Testis (tissue), 3 donors: ENCODE measurements around the gene DNHD1. TPM values are rescaled to one million over a fixed set of nuclear protein-coding genes. Genes with fewer than 3 reads are reported as not detected.

Experiments used
- DNase-seq: peaks from one replicate; pipeline ENCODE4 v3.0.0-alpha.2; 2019
- H3K27ac ChIP-seq, 2 donors: fragments of 200-600 bp; sonication (generic); one replicate each; pipeline ENCODE4 v1.5.1; 2019
- H3K27me3 ChIP-seq: fragments of 200-600 bp; sonication (generic); one replicate; pipeline ENCODE4 v1.5.1; 2019
- H3K36me3 ChIP-seq: fragments of 200-600 bp; sonication (generic); one replicate; pipeline ENCODE4 v1.5.1; 2017; ENCODE audit warnings: low read depth; ENCODE audit errors: missing control alignments
- H3K4me1 ChIP-seq: fragments of 200-600 bp; sonication (generic); one replicate; pipeline ENCODE4 v1.5.1; 2019
- H3K4me3 ChIP-seq, 2 donors: fragments of 200-600 bp; sonication (generic); one replicate each; pipeline ENCODE4 v1.5.1; 2017 to 2019
- H3K9me3 ChIP-seq: fragments of 200-600 bp; sonication (generic); one replicate; pipeline ENCODE4 v1.5.1; 2017
- CTCF ChIP-seq, 3 experiments: fragments of 450-650 bp in 2 of 3; fragments of 200-600 bp in 1 of 3; sonication (generic) in 1 of 3; IDR thresholded peaks; one replicate each; pipeline ENCODE4 v1.5.1; 2016 to 2019; ENCODE audit warnings: antibody characterized with exemption in 3 of 3, mild to moderate bottlenecking in 2 of 3, moderate library complexity in 1 of 3
- POLR2A ChIP-seq: fragments of 450-650 bp; IDR thresholded peaks from one replicate; pipeline ENCODE4 v1.6.1; 2017; ENCODE audit warnings: antibody characterized with exemption, mild to moderate bottlenecking, moderate library complexity
- WGBS, 2 donors: methylation state at CpG; one replicate each; pipeline ENCODE4 v1.1.5; 2018; 5-methylcytosine and 5-hydroxymethylcytosine counted together
- intact Hi-C: fragments of 100-400 bp; cut with DNase I; formaldehyde crosslinking; loops from one replicate; pipeline ENCODE4 v1.15.1; 2023; ENCODE audit warnings: low total_unique reads
- polyA plus RNA-seq: library from polyadenylated mRNA; stranded (reverse); fragments of 350-450 nt; fragmentation: Illumina TruSeq; extraction: RNeasy Lipid Tissue Mini Kit (QIAGEN cat#74804); gene quantifications from one replicate; pipeline ENCODE4 v1.2.3, GENCODE V29; 2014; ENCODE audit warnings: low read depth, low replicate concordance; ENCODE audit not compliant: insufficient read depth
- total RNA-seq, 2 donors: library from RNA; depleted of rRNA; stranded (reverse); fragments of >200 nt; gene quantifications; one replicate each; pipeline ENCODE4 v1.2.3, GENCODE V29; 2016

Gene DNHD1
- total and polyA plus RNA-seq, 3 donors from 2014 or later = 66.3 to 103 (median 83.2) TPM

GRCh38 chr11:6570691-6571427 lies 73.8 kb downstream of the DNHD1 start:
- no peak for TF ChIP-seq POLR2A
- H3K36me3 ChIP-seq = no peaks in the 10 kb centered on the region
- intact Hi-C loops = no loop called here
- no peaks in the 10 kb centered on the region for H3K27me3 ChIP-seq
- 51 to 70% methylated on average over 15 to 62 of the region's 62 CpGs for WGBS, 2 donors
- no peak overlapping the region for H3K4me3 ChIP-seq
- no peaks in the 10 kb centered on the region for H3K4me1 ChIP-seq
- H3K9me3 ChIP-seq = no peaks in the 10 kb centered on the region
- H3K27ac ChIP-seq = no peak overlapping the region
- no peak for DNase-seq

DNA sequence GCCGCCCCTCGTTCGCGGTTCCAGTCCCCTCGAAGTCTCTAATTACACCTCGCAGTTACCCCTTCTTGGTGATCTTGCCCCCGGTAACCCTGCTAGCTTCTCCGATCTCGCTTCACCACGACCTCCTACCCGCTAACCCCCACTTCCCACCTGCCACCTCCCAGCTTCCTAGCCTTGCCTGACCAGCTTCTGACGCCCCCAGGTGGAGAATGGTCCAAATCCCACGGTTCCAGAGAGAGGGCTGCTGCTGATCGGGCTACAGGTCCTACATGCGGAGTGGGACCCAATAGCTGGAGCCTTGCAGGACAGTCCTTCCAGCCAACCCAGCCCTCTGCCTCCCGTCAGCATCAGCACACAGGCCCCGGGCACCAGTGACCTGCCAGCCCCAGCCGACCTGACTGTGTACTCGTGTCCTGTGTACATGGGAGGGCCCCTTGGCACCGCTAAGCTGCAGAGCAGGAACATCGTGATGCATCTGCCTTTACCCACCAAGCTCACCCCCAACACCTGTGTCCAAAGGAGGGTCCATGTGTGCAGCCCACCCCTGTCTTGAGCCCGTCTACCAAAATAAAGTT lies 74.4 kb downstream of the DNHD1 start:
- H3K9me3 ChIP-seq = no peaks in the 10 kb centered on the region

GRCh38 chr11:6572215-6572614 lies 75.1 kb downstream of the DNHD1 start:
- no peak for DNase-seq
- H3K4me1 ChIP-seq = no peaks in the 10 kb centered on the region
- TF ChIP-seq POLR2A = no peak
- TF ChIP-seq CTCF (IDR thresholded peaks at IDR 0.05) = no peak
- WGBS, 2 donors = 68 to 86% methylated on average over 2 of the region's 2 CpGs
- no peaks in the 10 kb centered on the region for H3K27me3 ChIP-seq
- H3K27ac ChIP-seq = no peak overlapping the region
- no peak overlapping the region for H3K4me3 ChIP-seq
- no peaks in the 10 kb centered on the region for H3K36me3 ChIP-seq
- intact Hi-C loops = no loop called here
- H3K9me3 ChIP-seq = no peaks in the 10 kb centered on the region

More for the DNA sequence above, 74.4 kb downstream of the DNHD1 start:
- no peaks in the 10 kb centered on the region for H3K36me3 ChIP-seq
- DNase-seq = no peak
- TF ChIP-seq CTCF (IDR thresholded peaks at IDR 0.05) (no peak), POLR2A (no peak)
- H3K27ac ChIP-seq = no peak overlapping the region
- intact Hi-C loops = no loop called here
- H3K4me1 ChIP-seq = no peaks in the 10 kb centered on the region
- H3K4me3 ChIP-seq = no peak overlapping the region
- no peaks in the 10 kb centered on the region for H3K27me3 ChIP-seq
- WGBS, 2 donors = 49 to 80% methylated on average over 14 to 22 of the region's 22 CpGs

DNA sequence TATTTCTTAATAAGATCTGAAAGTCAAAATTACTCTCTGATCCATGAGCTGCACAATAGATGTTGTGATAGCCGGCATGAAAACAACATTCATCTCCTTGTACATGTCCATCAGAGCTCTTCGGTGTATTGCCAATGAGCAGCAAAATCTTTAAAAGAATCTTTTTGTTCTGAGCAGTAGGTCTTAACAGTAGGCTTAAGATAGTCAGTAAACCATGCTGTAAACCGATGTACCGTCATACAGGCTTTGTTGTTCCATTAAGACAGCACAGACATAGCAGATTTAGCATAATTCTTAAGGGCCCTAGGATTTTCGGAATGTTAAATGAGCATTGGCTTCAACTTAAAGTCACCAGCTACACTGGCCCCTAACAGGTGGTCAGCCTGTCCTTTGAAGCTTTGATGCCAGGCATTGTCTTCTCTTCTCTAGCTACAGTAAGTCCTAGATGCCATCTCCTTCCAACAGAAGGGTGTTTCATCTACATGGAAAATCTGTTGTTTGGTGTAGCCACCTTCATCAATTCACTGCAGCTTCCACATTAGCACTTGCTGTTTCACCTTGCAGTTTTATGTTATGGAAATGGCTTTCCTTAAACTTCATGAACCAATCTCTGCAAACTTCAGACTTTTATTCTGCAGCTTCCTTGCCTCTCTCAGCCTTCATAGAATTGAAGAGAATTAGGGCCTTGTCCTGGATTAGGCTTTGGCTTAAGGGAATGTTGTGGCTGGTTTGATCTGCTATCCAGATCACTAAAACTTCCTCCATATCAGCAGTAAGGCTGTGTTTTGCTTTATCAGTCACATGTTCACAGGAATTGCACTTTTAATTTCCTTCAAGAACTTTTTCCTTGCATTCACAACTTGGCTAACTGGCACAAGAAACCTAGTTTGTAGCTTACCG lies 78.0 kb downstream of the DNHD1 start:
- Histone ChIP-seq H3K27ac (no peak overlapping the region), H3K36me3 (no peaks in the 10 kb centered on the region), H3K9me3 (no peaks in the 10 kb centered on the region), H3K4me3 (no peak overlapping the region), H3K27me3 (no peaks in the 10 kb centered on the region), H3K4me1 (no peaks in the 10 kb centered on the region)
- 90 to 92% methylated on average over 6 of the region's 6 CpGs for WGBS, 2 donors
- no peak for TF ChIP-seq POLR2A
- no peak for TF ChIP-seq CTCF (IDR thresholded peaks at IDR 0.05)
- no peak for DNase-seq
- intact Hi-C loops = no loop called here
